ENCODE measurements around the gene LRRC56. TPM values are rescaled to one million over a fixed set of nuclear protein-coding genes. Genes with fewer than 3 reads are reported as not detected.
A peak's percentile ranks its signal among the peaks of the same experiment; 100 is the strongest.

LRRC56 gene
- total and polyA plus RNA-seq, 2 of the 13 experiments (the other 11 are each of a cell fraction or from before 2014, with no cell fraction given): 0.11 to 0.29 TPM

- TF ChIP-seq THYN1 (CRISPR knock-in tag; IDR thresholded peaks at IDR 0.05; ENCODE audit: borderline replicate concordance, low read depth) (no peak), ZBTB33 (CRISPR knock-in tag; IDR thresholded peaks at IDR 0.05) (0 out of 2 replicates have a peak, but pooled peaks have one; percentile 51), ZNF234 (CRISPR knock-in tag; conservative IDR thresholded peaks at IDR 0.05) (no peak), MYC (CRISPR knock-in tag; IDR thresholded peaks at IDR 0.05; ENCODE audit: borderline replicate concordance) (peak; percentile 54; the same call in 1 of the 2 replicates), REXO4 (CRISPR knock-in tag; IDR thresholded peaks at IDR 0.05; ENCODE audit: borderline replicate concordance) (no peak), FOXP1 (IDR thresholded peaks at IDR 0.05) (no peak), FOXP1 (CRISPR knock-in tag; IDR thresholded peaks at IDR 0.05) (peak; percentile 25; the same call in 1 of the 2 replicates), ZNF740 (CRISPR knock-in tag; IDR thresholded peaks at IDR 0.05) (no peak), ZNF713 (CRISPR knock-in tag; IDR thresholded peaks at IDR 0.05) (no peak), PBX2 (CRISPR knock-in tag; IDR thresholded peaks at IDR 0.05) (no peak), TEAD3 (CRISPR knock-in tag; optimal IDR thresholded peaks at IDR 0.05; ENCODE audit: borderline replicate concordance) (peak; percentile 68), CBFB (CRISPR knock-in tag; IDR thresholded peaks at IDR 0.05) (peak; percentile 38; the same call in 1 of the 2 replicates), DMAP1 (CRISPR knock-in tag; IDR thresholded peaks at IDR 0.05) (peak; percentile 63; the same call in 1 of the 2 replicates), MYNN (CRISPR knock-in tag; IDR thresholded peaks at IDR 0.05; ENCODE audit: low read depth) (no peak), NR2F6 (IDR thresholded peaks at IDR 0.05) (peak; percentile 69; the same call in 1 of the 2 replicates), NR2F6 (CRISPR knock-in tag; IDR thresholded peaks at IDR 0.05) (peak; percentile 89), JARID2 (CRISPR knock-in tag; IDR thresholded peaks at IDR 0.05; ENCODE audit: insufficient replicate concordance) (no peak), ARID5B (CRISPR knock-in tag; IDR thresholded peaks at IDR 0.05) (peak; percentile 82), ZBTB21 (CRISPR knock-in tag; IDR thresholded peaks at IDR 0.05) (peak; percentile 92), ZBED4 (CRISPR knock-in tag; IDR thresholded peaks at IDR 0.05; ENCODE audit: borderline replicate concordance) (peak; percentile 88; the same call in 1 of the 2 replicates), RARG (CRISPR knock-in tag; IDR thresholded peaks at IDR 0.05; ENCODE audit: low read depth) (no peak), KMT2A (CRISPR knock-in tag; IDR thresholded peaks at IDR 0.05) (peak; percentile 79)
Observed at GRCh38 chr11:587978-588380, 50.7 kb downstream of the LRRC56 start (continued).
